Skin epidermis (tissue), 12 donors: ENCODE results near the gene RRP36.

Experiments
- H3K27ac ChIP-seq, 21 experiments: fragments of 200-600 bp; sonication (generic) in 11 of 21; one replicate each; pipeline ENCODE4 v1.5.0; 2020; ENCODE audit warnings: mild to moderate bottlenecking in 3 of 21, inconsistent platforms in 2 of 21, moderate library complexity in 2 of 21
- H3K4me3 ChIP-seq, 7 experiments: fragments of 200-600 bp; sonication (generic) in 2 of 7; one replicate each; pipeline ENCODE4 v1.5.0; 2020; ENCODE audit warnings: inconsistent platforms in 2 of 7, mild to moderate bottlenecking in 2 of 7, moderate library complexity in 1 of 7

Gene RRP36

GRCh38 chr6:43058531-43058930 is 37.1 kb downstream of the RRP36 start:
- Histone ChIP-seq H3K27ac (peak overlapping the region in 16 of 21 experiments; percentile 87 to 98 (median 93)), H3K4me3 (peak overlapping the region; percentile 85 to 93 (median 88))

GRCh38 chr6:43059168-43060033 is 38.0 kb downstream of the RRP36 start, which contains the start of the genes KLC4 and MRPL2:
KLC4 (plus strand) TSS chr6:43059631; CDS start chr6:43061336, 1,705 bp downstream.
MRPL2 (minus strand) TSS chr6:43059434; CDS start chr6:43059381, 53 bp downstream.
- Histone ChIP-seq H3K27ac (peak within 1 kb of the TSS; percentile 76 to 98 (median 93)), H3K4me3 (peak within 1 kb of the TSS; percentile 85 to 93 (median 88))

GRCh38 chr6:43060034-43060754 is 38.8 kb downstream of the RRP36 start:
- Histone ChIP-seq H3K4me3 (peak overlapping the region; percentile 85 to 93 (median 88)), H3K27ac (peak overlapping the region; percentile 76 to 98 (median 93))

GRCh38 chr6:43060755-43061633 is 39.6 kb downstream of the RRP36 start:
- no peak overlapping the region for H3K4me3 ChIP-seq

GRCh38 chr6:43061861-43062260 is 40.4 kb downstream of the RRP36 start:
- no peak overlapping the region for H3K27ac ChIP-seq

More at GRCh38 chr6:43060755-43061633, 39.6 kb downstream of the RRP36 start:
- H3K27ac ChIP-seq: peak overlapping the region in 7 of 21 experiments; percentile 91 to 94 (median 93)

GRCh38 chr6:43062818-43063217 is 41.4 kb downstream of the RRP36 start:
- Histone ChIP-seq H3K4me3 (no peak overlapping the region), H3K27ac (no peak overlapping the region)

More at GRCh38 chr6:43061861-43062260, 40.4 kb downstream of the RRP36 start:
- no peak overlapping the region for H3K4me3 ChIP-seq

GRCh38 chr6:43070028-43070632 is 48.7 kb downstream of the RRP36 start:
- Histone ChIP-seq H3K27ac (no peak overlapping the region), H3K4me3 (no peak overlapping the region)

- H3K4me3 ChIP-seq: no peak overlapping the region
These were observed 53.6 kb downstream of the RRP36 start for GRCh38 chr6:43074847-43075669.

GRCh38 chr6:43075670-43076463 is 54.4 kb downstream of the RRP36 start, which contains the start of gene PTK7:
PTK7 (plus strand) TSS chr6:43076314; CDS start chr6:43076489, 175 bp downstream.
- H3K4me3 ChIP-seq: peak within 1 kb of the TSS; percentile 63 to 88 (median 82)
- H3K27ac ChIP-seq: peak within 1 kb of the TSS; percentile 28 to 94 (median 84)

More at GRCh38 chr6:43074847-43075669, 53.6 kb downstream of the RRP36 start:
- peak overlapping the region in 14 of 21 experiments; percentile 3 to 80 (median 54) for H3K27ac ChIP-seq

- H3K27ac ChIP-seq: peak overlapping the region; percentile 28 to 94 (median 84)
- H3K4me3 ChIP-seq: peak overlapping the region; percentile 63 to 88 (median 82)
These were observed 55.3 kb downstream of the RRP36 start for GRCh38 chr6:43076464-43077332.

GRCh38 chr6:43077333-43077809 is 55.9 kb downstream of the RRP36 start:
- Histone ChIP-seq H3K27ac (peak overlapping the region in 19 of 21 experiments; percentile 9 to 94 (median 84)), H3K4me3 (peak overlapping the region; percentile 63 to 88 (median 82))

GRCh38 chr6:43077981-43078511 is 56.6 kb downstream of the RRP36 start:
- H3K4me3 ChIP-seq: peak overlapping the region; percentile 63 to 88 (median 82)
- peak overlapping the region in 18 of 21 experiments; percentile 4 to 94 (median 84) for H3K27ac ChIP-seq

GRCh38 chr6:43078691-43079090 is 57.3 kb downstream of the RRP36 start:
- peak overlapping the region in 9 of 21 experiments; percentile 17 to 94 (median 84) for H3K27ac ChIP-seq

More at GRCh38 chr6:43078691-43079090, 57.3 kb downstream of the RRP36 start:
- H3K4me3 ChIP-seq: peak overlapping the region in 1 of 7 experiments; percentile 88
